ENCODE data around the gene SLC23A3.
A peak's percentile ranks its signal among the peaks of the same experiment; 100 is the strongest.

Gene SLC23A3, protein sequence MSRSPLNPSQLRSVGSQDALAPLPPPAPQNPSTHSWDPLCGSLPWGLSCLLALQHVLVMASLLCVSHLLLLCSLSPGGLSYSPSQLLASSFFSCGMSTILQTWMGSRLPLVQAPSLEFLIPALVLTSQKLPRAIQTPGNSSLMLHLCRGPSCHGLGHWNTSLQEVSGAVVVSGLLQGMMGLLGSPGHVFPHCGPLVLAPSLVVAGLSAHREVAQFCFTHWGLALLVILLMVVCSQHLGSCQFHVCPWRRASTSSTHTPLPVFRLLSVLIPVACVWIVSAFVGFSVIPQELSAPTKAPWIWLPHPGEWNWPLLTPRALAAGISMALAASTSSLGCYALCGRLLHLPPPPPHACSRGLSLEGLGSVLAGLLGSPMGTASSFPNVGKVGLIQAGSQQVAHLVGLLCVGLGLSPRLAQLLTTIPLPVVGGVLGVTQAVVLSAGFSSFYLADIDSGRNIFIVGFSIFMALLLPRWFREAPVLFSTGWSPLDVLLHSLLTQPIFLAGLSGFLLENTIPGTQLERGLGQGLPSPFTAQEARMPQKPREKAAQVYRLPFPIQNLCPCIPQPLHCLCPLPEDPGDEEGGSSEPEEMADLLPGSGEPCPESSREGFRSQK

DNA sequence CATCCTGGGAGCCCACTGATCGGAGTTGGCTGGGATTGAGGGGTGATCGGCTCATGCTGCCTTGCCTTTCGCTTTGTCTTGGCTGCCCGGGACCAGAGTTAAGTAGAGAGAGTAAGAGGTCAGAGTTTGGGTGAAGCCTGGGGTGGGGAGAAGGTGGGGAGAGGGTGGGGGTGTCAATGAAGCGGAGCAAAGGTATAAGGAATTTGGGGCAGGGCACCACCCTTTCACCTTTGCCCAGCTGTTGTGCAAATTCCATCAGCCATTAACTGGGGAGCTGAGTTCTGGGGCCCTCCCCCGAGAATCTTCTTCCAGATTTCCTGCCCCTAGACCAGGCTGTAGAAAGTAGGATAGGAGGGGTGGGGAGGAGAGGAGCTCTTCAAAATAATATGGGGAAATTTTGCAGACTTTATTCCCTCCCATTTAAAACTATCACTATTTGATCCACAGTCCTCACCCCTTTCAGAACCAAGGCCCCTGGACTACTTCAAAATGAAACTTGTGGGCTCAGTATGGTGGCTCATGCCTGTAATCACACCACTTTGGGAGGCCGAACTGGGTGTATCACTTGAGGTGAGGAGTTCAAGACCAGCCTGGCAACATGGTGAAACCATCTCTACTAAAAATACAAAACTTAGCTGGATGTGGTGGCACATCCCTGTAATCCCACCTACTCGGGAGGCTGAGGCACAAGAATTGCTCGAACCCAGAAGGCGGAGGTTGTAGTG lies at the start of gene SLC23A3:
SLC23A3 (minus strand) TSS at position 100 of the 725 bp plus-strand sequence; CDS start at position 55, 45 bp downstream.
- DNase-seq (ENCODE audit: low read depth), result no peak

DNA sequence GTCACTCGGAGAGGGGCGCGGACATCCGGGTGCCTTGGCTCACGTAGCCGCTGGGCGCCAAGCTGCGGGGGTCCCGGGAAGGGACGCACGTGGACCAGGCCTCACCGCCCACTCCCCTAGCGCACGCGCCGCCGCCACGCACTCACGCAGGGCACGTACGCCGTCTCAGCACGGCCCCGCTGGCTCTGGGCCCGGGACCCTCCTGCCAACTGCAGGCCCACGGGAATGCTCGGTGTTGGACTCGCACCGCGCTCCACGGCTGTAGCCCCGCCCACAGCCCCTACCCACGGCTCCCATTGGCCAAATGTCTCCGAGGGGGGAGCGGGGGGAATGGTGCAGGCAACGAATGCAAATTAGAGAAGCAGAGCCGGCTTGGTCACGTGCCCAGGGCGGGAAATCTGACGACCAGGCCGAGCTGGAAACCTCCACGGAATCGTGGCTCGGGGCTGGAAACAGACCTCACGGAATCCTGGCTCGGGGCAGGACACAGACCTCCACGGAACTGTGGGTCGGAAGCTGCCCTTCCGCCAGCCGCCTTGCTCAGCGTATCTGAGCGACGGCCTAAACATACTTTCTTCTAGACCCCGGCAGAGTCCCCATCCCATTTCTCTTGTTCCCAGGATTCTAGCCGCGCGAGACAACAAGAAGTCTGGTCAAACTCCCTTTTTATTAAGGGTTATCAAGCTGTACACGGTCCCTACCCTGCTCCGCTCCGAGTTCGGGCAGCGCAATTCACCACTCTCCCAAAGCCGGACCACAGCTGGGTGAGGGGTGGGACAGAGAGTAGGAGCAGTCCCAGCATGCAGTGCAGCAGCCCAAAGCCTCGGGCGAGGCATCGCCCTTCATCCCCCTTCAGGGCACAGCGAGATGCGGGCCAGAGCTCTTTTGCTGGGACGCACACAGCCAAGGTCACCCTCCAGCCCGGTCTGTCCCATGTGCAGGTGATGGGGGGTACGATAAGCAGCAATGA lies 49.2 kb upstream of the SLC23A3 start, which contains the start of gene ABCB6:
ABCB6 (minus strand) TSS at position 227 of the 970 bp plus-strand sequence. CDS start 285 bp downstream, outside the sequence.
- DNase-seq (ENCODE audit: low read depth), result peak; percentile 70

DNA sequence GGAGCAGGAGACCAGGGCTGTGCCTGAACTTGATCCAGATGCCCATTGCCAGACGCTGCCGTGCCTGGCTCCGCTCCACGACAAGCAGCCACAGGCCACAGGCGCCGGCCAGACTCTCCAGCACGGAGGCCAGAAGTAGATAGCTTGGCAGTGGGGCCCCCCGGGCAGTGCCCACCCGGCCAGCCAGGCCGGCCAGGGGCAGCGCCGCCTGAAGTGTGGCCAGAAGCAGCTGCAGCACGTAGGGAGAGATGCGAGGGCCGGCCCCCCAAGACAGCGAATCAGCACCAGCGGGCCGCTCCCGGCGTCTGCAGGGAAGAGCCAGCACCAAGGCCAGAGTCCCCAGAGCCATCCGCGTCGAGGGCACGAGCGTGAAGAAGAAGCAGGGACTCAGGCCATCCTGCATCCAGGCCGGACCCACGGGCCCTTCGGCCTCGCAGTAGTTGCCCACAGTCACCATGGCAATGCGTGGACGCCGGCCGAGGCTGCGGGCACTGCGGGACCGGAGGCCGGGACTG lies 48.4 kb upstream of the SLC23A3 start:
- no peak for DNase-seq (ENCODE audit: low read depth)

DNA sequence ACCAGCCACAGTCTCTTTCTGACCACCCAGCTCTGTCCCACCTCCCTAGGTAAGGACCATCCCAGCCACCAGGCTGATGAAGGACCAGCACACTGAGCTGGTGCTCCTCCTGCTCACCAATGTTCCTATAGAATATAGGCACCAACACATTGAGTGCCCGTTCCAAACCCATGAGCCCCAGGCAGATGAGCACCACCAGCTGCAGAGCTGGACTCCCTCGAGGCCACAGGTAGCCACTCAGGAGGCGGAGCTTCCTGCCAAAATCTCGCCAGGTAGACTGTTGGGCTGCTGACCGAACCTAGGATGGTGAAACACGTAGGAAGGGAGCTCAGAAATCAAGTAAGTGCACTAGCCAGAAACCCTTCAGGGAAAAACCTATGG lies 46.7 kb upstream of the SLC23A3 start:
- DNase-seq (ENCODE audit: low read depth), result no peak

DNA sequence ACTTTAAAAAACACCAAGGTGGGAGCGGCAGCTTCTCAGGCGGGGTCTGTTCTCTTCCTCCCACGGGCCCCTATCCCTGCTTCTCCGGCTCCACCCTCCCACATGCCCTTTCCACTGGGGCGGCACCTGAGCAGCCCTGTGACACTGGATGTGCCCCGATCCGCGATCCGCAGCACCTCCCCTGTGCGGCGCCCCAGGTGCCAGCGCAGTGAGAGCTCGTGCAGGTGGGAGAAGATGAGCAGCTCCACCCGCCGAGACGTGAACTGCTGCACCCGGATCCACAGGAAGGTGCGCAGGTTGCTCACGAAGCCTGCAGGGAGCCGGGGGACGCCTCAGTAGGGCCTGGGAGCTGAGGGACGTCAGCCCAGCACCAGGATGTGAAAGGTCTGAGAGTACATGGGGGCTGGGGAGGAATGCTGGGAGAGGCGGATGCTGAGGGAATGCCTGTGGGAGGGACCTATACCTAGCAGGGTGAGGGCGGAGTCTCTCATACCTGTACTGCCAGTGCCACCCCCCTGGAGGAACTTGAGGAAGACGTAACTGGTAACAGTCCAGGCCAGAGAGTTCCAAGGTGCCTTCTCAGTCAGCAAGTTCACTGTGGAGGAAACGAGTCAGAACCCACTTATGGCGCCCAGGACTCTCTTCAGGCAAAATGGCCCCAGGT lies 46.2 kb upstream of the SLC23A3 start:
- no peak for DNase-seq (ENCODE audit: low read depth)

DNA sequence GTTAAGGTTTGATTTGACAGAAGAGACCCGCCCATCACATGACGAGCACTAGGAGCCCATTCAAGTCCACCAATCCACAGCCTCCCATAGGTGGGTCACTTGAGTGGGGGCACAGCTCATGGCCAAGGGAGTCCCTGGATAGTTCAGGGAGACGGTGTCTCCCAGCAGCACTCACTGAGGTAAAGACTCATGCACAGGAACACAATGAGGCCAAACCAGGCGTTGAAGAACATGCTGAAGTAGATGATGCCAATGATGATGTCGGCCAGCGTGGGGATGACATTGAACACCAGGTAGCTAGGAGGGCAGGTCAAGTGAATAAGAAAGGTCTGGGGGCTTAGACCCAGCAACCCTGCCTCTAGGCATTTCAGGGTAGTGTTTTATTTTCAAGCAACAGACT lies 45.0 kb upstream of the SLC23A3 start:
- no peak for DNase-seq (ENCODE audit: low read depth)

DNA sequence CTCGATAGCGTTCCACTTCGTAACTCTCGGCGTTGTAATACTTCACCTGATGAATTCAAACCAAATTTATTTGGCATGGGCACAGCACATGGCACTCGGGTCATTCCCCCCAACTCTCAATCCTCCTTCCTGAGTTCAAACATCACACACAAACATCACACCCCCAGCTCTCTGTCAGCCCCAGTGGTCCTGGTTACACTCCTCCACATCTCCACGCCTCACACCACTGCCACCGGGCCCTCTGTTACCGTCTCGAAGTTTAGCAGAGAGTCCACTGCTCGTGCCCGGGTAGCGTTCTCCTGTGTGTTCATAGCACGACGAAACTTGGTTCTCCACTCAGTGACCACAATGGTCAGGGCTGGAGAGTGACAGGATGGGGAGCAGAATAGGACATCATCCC lies 44.3 kb upstream of the SLC23A3 start:
- no peak for DNase-seq (ENCODE audit: low read depth)

DNA sequence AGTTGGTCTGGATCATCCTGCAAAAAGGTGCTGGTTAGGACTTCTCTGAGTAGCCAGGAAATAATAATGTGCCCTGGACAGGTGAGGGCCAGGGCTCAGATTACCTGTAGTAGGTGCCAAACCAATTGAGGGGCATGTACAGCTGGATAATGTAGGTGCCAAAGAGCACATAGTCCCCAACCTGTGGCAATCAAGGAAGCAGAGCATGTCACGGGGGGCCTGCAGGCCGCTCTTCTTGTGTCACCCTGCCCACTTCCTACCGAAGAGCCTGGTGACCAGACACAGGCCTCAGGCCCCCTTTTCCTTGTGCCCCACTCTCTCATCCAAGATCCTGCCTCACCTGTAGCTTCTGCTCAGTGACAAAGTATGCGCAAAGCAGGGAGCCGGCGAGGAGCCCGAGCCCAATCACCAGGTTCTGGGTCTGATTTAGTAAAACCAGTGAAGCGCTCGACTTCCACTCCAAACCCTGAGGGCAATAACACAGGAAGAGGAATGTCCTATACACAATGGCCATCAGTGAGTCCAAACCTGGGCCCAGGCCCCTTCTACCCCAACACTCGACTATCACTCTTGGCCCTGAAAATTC lies 43.8 kb upstream of the SLC23A3 start:
- no peak for DNase-seq (ENCODE audit: low read depth)

DNA sequence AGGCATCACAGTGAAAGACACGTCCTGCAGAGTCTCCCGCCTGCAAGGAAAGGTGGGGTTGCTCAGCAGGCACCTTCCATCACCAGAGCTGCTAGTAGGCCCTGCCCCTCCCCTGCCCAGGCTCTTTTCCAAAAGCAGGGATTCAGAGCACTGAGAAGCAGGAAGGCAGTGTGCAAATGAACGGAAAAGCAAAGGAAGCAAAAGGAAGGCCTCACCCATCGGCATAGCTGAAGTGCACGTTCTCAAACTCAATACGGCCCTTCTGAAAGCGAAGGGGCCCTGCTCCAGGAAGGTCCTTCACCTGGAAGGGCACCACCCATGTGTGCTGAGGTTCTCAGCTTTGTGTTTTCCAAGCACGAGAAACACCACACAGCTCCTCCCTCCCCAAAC lies 43.2 kb upstream of the SLC23A3 start:
- no peak for DNase-seq (ENCODE audit: low read depth)

DNA sequence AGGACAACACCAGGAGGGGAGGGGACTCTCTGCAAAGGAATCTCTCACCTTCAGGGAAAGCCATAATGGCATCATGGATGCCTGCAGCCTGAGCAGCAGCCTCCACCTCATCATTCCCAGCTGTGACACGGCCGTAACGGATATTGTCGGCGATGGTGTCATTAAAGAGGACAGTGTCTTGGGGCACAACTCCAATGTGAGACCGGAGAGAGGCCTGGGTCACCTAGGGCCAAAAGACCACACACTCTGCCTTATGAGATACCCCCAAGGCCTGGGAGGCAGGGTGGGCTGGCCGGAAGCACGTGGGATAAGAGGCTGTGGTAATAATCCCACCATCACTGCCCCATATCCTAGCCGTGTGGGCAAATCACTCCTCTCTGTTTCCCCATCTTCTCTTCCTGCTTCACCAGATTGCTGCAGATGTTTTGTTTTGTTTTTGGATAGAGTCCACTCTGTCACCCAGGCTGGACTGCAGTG lies 41.1 kb upstream of the SLC23A3 start:
- DNase-seq (ENCODE audit: low read depth), result no peak

DNA sequence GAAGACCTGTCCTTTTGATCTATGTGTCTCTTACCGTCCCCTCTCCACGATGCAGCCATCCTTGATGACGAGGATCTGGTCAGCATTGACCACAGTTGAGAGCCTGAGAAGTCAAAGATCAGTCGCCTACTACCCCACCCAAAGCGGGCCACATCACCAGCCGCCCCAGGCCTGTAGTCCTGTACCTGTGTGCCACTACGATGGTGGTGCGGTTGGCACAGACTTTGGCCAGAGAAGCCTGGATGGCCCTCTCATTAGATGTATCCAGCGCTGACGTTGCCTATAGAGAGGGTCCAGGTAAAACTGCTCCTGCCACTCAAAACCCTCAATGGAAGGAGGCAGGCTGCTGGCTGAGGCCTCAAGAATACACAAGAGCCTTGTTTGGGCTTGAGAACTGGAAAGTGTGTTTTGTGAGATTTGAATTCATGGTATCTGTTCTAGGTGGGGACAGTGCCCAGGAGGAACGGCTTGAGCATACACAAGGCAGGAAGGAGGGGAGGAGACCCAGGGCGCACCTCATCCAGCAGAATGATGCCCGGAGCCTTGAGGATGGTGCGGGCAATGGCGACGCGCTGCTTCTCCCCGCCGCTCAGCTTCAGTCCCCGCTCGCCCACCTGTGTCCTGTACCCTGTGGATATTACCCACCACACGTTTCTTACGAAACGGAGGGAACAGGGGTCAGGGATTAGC lies 40.5 kb upstream of the SLC23A3 start:
- no peak for DNase-seq (ENCODE audit: low read depth)

DNA sequence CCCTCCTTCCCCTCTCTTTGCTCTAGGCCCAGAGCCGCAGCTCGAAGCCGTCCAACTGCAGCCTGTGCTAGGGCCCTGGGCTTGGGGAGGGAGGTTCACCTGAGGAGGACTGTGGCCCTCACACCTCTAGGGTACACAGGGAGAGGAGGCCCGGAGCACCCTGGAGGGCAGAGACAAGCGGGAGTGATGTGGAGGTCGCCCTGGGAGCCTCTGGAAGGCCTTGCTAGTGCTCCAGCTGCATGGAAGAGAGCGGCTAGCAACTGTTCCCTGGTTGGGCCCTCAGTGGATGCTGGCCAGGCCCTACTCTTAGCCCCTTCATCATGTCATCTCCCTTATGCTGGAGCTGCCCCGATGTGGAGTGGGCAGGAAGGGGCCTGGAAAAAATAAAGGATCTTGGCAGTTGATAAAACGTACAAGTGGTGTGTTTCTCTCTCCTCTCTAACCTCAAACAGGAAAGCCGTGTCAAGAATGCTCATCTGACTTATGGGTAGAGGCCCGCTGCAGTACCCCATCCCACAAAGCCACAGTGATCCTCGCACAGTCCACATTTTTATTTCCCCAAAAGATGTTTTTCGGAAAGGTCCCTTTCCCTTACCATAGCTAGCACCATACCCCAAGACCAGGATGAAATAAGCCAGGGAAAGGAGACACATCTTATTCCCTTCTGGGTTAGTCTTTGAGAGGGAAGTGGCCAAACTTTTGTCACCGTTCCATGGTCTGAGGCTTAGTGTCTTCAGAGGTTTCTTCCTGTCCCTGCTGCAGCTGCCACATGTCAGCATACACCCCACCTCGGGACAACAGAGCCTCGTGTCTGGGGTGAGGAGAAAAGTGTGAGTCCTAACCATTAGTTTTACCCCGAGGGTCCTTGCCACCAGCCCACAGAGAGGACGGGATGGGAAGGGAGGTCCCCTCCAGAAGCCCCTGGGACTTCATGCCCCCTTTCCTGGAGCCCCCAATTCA lies 39.7 kb upstream of the SLC23A3 start:
- DNase-seq (ENCODE audit: low read depth), result no peak

DNA sequence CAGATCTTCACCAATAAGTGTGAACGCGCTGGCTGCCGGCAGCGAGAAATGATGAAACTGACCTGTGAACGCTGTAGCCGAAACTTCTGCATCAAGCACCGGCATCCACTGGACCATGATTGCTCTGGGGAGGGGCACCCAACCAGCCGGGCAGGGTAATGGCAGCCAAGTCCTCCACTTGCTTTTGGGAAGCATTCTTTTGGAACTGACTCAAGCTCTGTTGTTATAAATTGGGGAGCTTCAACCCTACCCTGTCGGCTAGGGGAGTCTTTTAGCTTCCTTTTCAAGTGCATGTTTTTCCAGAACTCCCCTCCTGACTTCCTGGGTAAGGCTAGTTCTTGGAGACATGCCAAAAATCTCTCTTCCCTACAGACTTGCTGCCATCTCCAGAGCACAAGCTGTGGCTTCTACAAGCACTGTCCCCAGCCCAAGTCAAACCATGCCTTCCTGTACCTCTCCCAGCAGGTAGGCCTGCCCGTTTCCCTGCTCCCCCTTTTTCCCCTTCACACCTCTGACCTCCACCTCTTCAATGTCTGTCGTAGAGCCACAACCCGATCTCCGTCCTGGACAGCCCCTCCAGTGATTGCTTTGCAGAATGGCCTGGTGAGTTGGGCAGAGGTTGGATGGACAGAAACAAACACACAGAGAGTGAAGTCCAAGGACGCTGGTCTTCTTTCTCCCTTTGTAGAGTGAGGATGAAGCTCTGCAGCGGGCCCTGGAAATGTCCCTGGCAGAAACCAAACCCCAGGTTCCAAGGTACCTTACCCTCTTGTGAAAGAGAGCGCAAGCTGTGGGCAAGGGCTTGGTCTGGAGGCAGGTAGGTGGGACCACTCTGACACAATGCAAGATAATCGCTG lies 38.3 kb upstream of the SLC23A3 start:
- no peak for DNase-seq (ENCODE audit: low read depth)

DNA sequence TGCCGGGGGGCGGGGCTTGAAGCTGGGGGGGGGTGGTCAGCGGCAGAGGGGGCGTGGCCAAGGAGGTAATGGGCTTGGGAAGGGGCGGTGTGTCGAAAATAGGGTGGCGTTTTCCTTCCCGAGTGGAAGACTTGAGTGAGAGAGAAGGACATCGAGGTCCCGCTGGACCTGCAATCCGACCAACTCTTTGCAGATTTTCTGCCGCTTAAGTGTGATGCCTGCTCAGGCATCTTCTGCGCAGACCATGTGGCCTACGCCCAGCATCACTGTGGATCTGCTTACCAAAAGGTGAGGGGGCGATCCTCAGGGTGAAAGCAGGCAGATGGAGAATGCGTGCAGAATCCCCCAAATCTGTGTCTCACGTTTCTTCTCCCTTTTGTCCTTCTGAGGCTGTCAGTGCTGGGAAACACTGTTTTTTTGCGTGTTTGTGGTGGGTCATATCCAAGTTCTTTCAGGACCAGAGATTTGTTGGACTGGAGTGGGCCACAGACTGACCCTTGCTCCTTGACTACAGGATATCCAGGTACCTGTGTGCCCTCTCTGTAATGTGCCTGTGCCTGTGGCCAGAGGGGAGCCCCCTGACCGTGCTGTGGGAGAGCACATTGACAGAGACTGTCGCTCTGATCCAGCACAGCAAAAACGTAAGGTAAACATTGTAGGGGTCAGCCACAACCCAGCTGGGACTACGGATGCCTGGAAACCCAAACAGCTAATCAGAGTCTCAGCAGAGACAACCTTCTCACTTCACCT lies 37.5 kb upstream of the SLC23A3 start:
- no peak for DNase-seq (ENCODE audit: low read depth)

DNA sequence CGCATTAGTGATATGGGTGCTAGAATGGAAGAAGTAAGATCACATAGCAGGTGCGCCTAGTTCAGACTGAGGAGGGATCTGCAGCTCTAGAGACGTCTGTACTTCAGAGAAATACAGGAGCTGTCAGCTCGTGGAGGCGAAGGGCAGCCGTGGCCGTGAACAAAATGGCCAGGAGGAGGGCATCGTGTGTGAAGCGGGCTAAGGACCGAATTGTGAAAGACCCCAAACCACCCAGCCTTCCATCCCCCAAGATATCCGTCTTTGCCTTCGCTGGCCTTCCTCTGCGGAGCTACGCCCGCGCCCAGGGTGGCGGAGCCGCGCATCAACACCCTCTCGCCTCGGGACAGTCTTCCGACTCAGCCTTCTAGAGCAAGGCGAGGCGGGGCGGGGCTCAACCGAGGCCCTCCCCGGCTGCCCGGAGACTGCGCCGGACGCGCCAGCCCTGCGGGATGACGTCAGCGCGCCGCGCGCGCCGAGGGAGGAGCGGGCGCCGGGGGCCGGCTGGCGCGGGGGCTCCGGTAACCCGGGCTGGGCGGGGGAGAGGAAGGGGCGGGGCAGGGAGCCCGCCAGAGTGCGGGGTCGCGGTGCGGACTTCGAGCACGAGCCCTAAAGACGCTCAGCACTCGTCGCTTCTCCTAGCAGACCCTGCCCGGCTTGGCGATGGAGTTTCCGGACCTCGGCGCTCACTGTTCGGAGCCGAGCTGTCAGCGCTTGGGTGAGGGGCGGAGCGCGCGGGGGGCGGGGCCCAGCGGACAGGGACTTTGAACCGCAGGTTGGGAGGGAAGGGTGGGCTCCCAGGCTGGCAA lies 36.7 kb upstream of the SLC23A3 start, which contains the start of gene ZFAND2B:
ZFAND2B (plus strand) TSS at position 455 of the 806 bp plus-strand sequence; CDS start at position 661, 206 bp downstream.
- DNase-seq (ENCODE audit: low read depth), result peak; percentile 83

DNA sequence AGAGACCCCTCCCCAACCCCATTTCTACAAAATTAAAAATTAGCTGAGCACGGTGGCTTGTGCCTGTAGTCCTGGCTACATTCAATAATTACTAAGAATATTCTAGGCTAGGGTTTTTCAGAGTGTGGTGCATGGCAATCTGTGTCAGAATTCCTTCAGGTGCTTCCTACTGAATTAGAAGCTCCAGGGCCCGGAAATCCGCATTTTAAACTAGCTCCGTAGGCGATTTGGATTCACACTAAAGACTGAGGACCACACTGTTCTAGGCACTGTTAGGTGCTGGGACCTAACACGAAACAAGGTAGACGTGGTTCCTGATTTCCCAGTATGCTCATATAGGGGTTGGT lies 36.1 kb upstream of the SLC23A3 start:
- DNase-seq (ENCODE audit: low read depth), result no peak

All from stimulated activated CD8-positive, alpha-beta memory T cell treated with anti-CD3 and anti-CD28 coated beads, Interleukin-15, amount 100 ng/mL, for 1 hour (primary cell).